ENCODE measurements around the gene GPR146. TPM values are rescaled to one million over a fixed set of nuclear protein-coding genes. Genes with fewer than 3 reads are reported as not detected.
A peak's percentile ranks its signal among the peaks of the same experiment; 100 is the strongest.

Gene GPR146
- total and polyA plus RNA-seq, 2 of the 13 experiments (the other 11 are each of a cell fraction or from before 2014, with no cell fraction given) = 2.0 to 15.9 TPM

DNA sequence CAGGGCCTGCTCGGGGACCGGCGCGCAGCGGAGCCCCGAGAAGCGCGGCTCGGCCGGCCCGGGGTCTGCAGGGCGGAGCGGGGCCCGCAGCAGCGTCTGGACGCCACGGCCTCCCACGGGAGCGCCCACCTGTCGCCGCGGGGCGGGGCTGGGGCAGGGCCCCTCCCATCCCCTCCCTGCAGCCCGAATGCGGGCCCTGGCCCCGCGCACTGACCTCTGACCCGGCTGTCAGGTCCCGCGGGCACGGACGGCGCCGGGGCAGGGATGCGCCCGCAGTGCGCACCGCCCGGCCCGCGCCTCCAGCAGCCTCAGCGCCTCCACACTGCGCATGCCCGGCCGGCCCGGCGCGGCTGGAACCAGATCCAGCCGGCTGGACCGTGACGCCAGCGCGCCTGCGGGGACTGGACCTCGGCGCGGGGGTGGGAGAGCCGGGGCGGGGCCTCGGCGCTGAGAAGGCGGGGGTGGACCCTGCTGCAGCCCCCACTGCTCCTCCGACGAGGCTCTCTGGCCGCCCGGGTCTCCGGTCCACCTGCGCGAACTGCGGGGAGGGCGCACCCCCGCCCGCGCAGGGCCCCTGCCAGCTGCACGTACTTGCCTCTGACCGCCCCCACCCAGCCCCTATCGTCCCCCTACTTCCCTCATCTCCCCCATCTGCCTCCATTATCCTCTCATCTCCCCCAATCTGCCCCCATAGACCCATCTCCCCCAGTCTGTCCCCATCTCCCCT lies 16.1 kb upstream of the GPR146 start (continued):
- TF ChIP-seq, protein P1, sequence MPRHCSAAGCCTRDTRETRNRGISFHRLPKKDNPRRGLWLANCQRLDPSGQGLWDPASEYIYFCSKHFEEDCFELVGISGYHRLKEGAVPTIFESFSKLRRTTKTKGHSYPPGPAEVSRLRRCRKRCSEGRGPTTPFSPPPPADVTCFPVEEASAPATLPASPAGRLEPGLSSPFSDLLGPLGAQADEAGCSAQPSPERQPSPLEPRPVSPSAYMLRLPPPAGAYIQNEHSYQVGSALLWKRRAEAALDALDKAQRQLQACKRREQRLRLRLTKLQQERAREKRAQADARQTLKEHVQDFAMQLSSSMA (CRISPR knock-in tag; IDR thresholded peaks at IDR 0.05) = no peak
- TF ChIP-seq ZNF33A (CRISPR knock-in tag; IDR thresholded peaks at IDR 0.05; ENCODE audit: borderline replicate concordance) = no peak
- no peak; the same call in 1 of the 2 replicates for TF ChIP-seq SPEN (CRISPR knock-in tag; IDR thresholded peaks at IDR 0.05; ENCODE audit: low read depth)
- TF ChIP-seq, protein P2, sequence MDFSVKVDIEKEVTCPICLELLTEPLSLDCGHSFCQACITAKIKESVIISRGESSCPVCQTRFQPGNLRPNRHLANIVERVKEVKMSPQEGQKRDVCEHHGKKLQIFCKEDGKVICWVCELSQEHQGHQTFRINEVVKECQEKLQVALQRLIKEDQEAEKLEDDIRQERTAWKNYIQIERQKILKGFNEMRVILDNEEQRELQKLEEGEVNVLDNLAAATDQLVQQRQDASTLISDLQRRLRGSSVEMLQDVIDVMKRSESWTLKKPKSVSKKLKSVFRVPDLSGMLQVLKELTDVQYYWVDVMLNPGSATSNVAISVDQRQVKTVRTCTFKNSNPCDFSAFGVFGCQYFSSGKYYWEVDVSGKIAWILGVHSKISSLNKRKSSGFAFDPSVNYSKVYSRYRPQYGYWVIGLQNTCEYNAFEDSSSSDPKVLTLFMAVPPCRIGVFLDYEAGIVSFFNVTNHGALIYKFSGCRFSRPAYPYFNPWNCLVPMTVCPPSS (IDR thresholded peaks at IDR 0.05) = no peak
- TF ChIP-seq ZIK1 (CRISPR knock-in tag; IDR thresholded peaks at IDR 0.05; ENCODE audit: borderline replicate concordance, low read depth) = no peak
- TF ChIP-seq, protein P3, sequence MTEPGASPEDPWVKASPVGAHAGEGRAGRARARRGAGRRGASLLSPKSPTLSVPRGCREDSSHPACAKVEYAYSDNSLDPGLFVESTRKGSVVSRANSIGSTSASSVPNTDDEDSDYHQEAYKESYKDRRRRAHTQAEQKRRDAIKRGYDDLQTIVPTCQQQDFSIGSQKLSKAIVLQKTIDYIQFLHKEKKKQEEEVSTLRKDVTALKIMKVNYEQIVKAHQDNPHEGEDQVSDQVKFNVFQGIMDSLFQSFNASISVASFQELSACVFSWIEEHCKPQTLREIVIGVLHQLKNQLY (CRISPR knock-in tag; IDR thresholded peaks at IDR 0.05) = no peak
- no peak for TF ChIP-seq TOPORS (CRISPR knock-in tag; IDR thresholded peaks at IDR 0.05)
- no peak for TF ChIP-seq YEATS2 (CRISPR knock-in tag; IDR thresholded peaks at IDR 0.05; ENCODE audit: borderline replicate concordance)
- TF ChIP-seq NPAS2 (CRISPR knock-in tag; IDR thresholded peaks at IDR 0.05; ENCODE audit: borderline replicate concordance) = no peak
- no peak for TF ChIP-seq ZNF180 (CRISPR knock-in tag; IDR thresholded peaks at IDR 0.05; ENCODE audit: borderline replicate concordance, low read depth)
- TF ChIP-seq, protein P4, sequence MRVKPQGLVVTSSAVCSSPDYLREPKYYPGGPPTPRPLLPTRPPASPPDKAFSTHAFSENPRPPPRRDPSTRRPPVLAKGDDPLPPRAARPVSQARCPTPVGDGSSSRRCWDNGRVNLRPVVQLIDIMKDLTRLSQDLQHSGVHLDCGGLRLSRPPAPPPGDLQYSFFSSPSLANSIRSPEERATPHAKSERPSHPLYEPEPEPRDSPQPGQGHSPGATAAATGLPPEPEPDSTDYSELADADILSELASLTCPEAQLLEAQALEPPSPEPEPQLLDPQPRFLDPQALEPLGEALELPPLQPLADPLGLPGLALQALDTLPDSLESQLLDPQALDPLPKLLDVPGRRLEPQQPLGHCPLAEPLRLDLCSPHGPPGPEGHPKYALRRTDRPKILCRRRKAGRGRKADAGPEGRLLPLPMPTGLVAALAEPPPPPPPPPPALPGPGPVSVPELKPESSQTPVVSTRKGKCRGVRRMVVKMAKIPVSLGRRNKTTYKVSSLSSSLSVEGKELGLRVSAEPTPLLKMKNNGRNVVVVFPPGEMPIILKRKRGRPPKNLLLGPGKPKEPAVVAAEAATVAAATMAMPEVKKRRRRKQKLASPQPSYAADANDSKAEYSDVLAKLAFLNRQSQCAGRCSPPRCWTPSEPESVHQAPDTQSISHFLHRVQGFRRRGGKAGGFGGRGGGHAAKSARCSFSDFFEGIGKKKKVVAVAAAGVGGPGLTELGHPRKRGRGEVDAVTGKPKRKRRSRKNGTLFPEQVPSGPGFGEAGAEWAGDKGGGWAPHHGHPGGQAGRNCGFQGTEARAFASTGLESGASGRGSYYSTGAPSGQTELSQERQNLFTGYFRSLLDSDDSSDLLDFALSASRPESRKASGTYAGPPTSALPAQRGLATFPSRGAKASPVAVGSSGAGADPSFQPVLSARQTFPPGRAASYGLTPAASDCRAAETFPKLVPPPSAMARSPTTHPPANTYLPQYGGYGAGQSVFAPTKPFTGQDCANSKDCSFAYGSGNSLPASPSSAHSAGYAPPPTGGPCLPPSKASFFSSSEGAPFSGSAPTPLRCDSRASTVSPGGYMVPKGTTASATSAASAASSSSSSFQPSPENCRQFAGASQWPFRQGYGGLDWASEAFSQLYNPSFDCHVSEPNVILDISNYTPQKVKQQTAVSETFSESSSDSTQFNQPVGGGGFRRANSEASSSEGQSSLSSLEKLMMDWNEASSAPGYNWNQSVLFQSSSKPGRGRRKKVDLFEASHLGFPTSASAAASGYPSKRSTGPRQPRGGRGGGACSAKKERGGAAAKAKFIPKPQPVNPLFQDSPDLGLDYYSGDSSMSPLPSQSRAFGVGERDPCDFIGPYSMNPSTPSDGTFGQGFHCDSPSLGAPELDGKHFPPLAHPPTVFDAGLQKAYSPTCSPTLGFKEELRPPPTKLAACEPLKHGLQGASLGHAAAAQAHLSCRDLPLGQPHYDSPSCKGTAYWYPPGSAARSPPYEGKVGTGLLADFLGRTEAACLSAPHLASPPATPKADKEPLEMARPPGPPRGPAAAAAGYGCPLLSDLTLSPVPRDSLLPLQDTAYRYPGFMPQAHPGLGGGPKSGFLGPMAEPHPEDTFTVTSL (CRISPR knock-in tag; IDR thresholded peaks at IDR 0.05; ENCODE audit: borderline replicate concordance) = no peak
- no peak for TF ChIP-seq ZNF225 (CRISPR knock-in tag; IDR thresholded peaks at IDR 0.05)
- no peak for TF ChIP-seq ZNF879 (CRISPR knock-in tag; IDR thresholded peaks at IDR 0.05)
- TF ChIP-seq, protein P5, sequence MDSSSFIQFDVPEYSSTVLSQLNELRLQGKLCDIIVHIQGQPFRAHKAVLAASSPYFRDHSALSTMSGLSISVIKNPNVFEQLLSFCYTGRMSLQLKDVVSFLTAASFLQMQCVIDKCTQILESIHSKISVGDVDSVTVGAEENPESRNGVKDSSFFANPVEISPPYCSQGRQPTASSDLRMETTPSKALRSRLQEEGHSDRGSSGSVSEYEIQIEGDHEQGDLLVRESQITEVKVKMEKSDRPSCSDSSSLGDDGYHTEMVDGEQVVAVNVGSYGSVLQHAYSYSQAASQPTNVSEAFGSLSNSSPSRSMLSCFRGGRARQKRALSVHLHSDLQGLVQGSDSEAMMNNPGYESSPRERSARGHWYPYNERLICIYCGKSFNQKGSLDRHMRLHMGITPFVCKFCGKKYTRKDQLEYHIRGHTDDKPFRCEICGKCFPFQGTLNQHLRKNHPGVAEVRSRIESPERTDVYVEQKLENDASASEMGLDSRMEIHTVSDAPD (CRISPR knock-in tag; IDR thresholded peaks at IDR 0.05) = no peak
- TF ChIP-seq FOXO1 (CRISPR knock-in tag; IDR thresholded peaks at IDR 0.05) = 0 out of 2 replicates have a peak, but pooled peaks have one; percentile 4
- TF ChIP-seq, protein P6, sequence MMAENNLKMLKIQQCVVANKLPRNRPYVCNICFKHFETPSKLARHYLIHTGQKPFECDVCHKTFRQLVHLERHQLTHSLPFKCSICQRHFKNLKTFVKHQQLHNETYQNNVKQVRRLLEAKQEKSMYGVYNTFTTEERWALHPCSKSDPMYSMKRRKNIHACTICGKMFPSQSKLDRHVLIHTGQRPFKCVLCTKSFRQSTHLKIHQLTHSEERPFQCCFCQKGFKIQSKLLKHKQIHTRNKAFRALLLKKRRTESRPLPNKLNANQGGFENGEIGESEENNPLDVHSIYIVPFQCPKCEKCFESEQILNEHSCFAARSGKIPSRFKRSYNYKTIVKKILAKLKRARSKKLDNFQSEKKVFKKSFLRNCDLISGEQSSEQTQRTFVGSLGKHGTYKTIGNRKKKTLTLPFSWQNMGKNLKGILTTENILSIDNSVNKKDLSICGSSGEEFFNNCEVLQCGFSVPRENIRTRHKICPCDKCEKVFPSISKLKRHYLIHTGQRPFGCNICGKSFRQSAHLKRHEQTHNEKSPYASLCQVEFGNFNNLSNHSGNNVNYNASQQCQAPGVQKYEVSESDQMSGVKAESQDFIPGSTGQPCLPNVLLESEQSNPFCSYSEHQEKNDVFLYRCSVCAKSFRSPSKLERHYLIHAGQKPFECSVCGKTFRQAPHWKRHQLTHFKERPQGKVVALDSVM (CRISPR knock-in tag; IDR thresholded peaks at IDR 0.05) = peak; percentile 38; the same call in 1 of the 2 replicates
- TF ChIP-seq SRY (CRISPR knock-in tag; IDR thresholded peaks at IDR 0.05) = peak; percentile 71; the same call in 1 of the 2 replicates

Measured in HepG2 (cell line).